ENCODE results near the gene YPEL2.

YPEL2 gene

GRCh38 chr17:59299400-59300092 lies 31.9 kb upstream of the YPEL2 start (continued):
- no peak for TF ChIP-seq PRDM2 (tag by site-specific recombination; IDR thresholded peaks at IDR 0.05; ENCODE audit: borderline replicate concordance)

- no peaks in the 10 kb centered on the region for H3K9me3 ChIP-seq (ENCODE audit: control insufficient read depth, insufficient read depth, low read depth, low read length)
- POLR2A ChIA-PET: interaction anchor here (0.6 kb wide), 1 partner anchor 9 kb away, joined by 4 read pairs; no protein-coding TSS in a partner anchor
- CTCF ChIA-PET: no interaction called here
These were observed 30.5 kb upstream of the YPEL2 start for GRCh38 chr17:59300941-59301340.

GRCh38 chr17:59304811-59305210 lies 26.6 kb upstream of the YPEL2 start:
- ChIA-PET POLR2A (no interaction called here), CTCF (interaction anchor here (0.7 to 1.2 kb wide), 2 partner anchors 25 to 132 kb away, joined by 3 to 4 read pairs; no protein-coding TSS in a partner anchor)
- no peak overlapping the region for H3K4me3 ChIP-seq (ENCODE audit: low read depth, low read length)
- no peaks in the 10 kb centered on the region for H3K9me3 ChIP-seq (ENCODE audit: control insufficient read depth, insufficient read depth, low read depth, low read length)
- H3K27ac ChIP-seq (ENCODE audit: extremely low read depth, low read depth, low read length): no peak overlapping the region
- H3K4me1 ChIP-seq (ENCODE audit: control insufficient read depth, insufficient read depth, low read length): no peaks in the 10 kb centered on the region
- no peaks in the 10 kb centered on the region for H3K36me3 ChIP-seq (ENCODE audit: control insufficient read depth in 2 of 2, insufficient read depth in 1 of 2, low read length in 2 of 2)
- no peak for TF ChIP-seq ZBTB17 (tag by site-specific recombination; IDR thresholded peaks at IDR 0.05)
- TF ChIP-seq KLF1 (tag by site-specific recombination; IDR thresholded peaks at IDR 0.05): no peak
- TF ChIP-seq MZF1 (tag by site-specific recombination; IDR thresholded peaks at IDR 0.05; ENCODE audit: borderline replicate concordance): no peak
- no peak for TF ChIP-seq ZNF645 (tag by site-specific recombination; IDR thresholded peaks at IDR 0.05)
- no peak for TF ChIP-seq HOXD13 (CRISPR knock-in tag; IDR thresholded peaks at IDR 0.05; ENCODE audit: borderline replicate concordance)
- no peak for TF ChIP-seq ZSCAN16 (tag by site-specific recombination; IDR thresholded peaks at IDR 0.05)
- no peak for TF ChIP-seq ZNF394 (tag by site-specific recombination; IDR thresholded peaks at IDR 0.05; ENCODE audit: borderline replicate concordance)
- no peak for TF ChIP-seq ZNF23 (tag by site-specific recombination; IDR thresholded peaks at IDR 0.05; ENCODE audit: borderline replicate concordance)
- no peak for TF ChIP-seq BCL6B (tag by site-specific recombination; IDR thresholded peaks at IDR 0.05)
- TF ChIP-seq ZNF449 (tag by site-specific recombination; IDR thresholded peaks at IDR 0.05): no peak
- TF ChIP-seq ZNF560 (tag by site-specific recombination; IDR thresholded peaks at IDR 0.05; ENCODE audit: borderline replicate concordance): no peak
- no peak for TF ChIP-seq EGR2 (tag by site-specific recombination; IDR thresholded peaks at IDR 0.05; ENCODE audit: low read depth)
- TF ChIP-seq ZNF692 (tag by site-specific recombination; IDR thresholded peaks at IDR 0.05): no peak
- TF ChIP-seq ZNF37A (tag by site-specific recombination; IDR thresholded peaks at IDR 0.05): no peak
- TF ChIP-seq ZNF610 (tag by site-specific recombination; IDR thresholded peaks at IDR 0.05; ENCODE audit: borderline replicate concordance): no peak
- TF ChIP-seq ZXDB (tag by site-specific recombination; IDR thresholded peaks at IDR 0.05): no peak
- TF ChIP-seq ZNF623 (tag by site-specific recombination; IDR thresholded peaks at IDR 0.05): no peak

More at GRCh38 chr17:59300941-59301340, 30.5 kb upstream of the YPEL2 start:
- TF ChIP-seq KLF8 (tag by site-specific recombination; IDR thresholded peaks at IDR 0.05) (no peak), ZNF335 (tag by site-specific recombination; conservative IDR thresholded peaks at IDR 0.05) (no peak), ZNF157 (tag by site-specific recombination; IDR thresholded peaks at IDR 0.05) (no peak), ZFP41 (tag by site-specific recombination; IDR thresholded peaks at IDR 0.05; ENCODE audit: borderline replicate concordance) (no peak), ZNF24 (tag by site-specific recombination; IDR thresholded peaks at IDR 0.05) (no peak), ZFP3 (tag by site-specific recombination; IDR thresholded peaks at IDR 0.05; ENCODE audit: low read depth) (no peak), SCRT1 (tag by site-specific recombination; IDR thresholded peaks at IDR 0.05; ENCODE audit: borderline replicate concordance) (no peak), BCL11A (tag by site-specific recombination; IDR thresholded peaks at IDR 0.05; ENCODE audit: low read depth) (no peak), ZNF423 (tag by site-specific recombination; IDR thresholded peaks at IDR 0.05) (no peak)
- no peak overlapping the region for H3K4me3 ChIP-seq (ENCODE audit: low read depth, low read length)
- H3K4me1 ChIP-seq (ENCODE audit: control insufficient read depth, insufficient read depth, low read length): no peaks in the 10 kb centered on the region
- no peaks in the 10 kb centered on the region for H3K36me3 ChIP-seq (ENCODE audit: control insufficient read depth in 2 of 2, insufficient read depth in 1 of 2, low read length in 2 of 2)
- no peak overlapping the region for H3K27ac ChIP-seq (ENCODE audit: extremely low read depth, low read depth, low read length)

Data from HEK293 (cell line).